Stimulated activated naive CD4-positive, alpha-beta T cell (primary cell): ENCODE measurements around the gene C5orf15.
"Not testable (repeated sequence)": the region's sequence is repeated elsewhere in the genome, so short reads cannot be mapped to it uniquely, and the experiment has no call there.

Source experiments
- DNase-seq, 6 experiments: peaks; one replicate each; lab custom pipeline; 2025; lab: John Stamatoyannopoulos, UW

Gene C5orf15

GRCh38 chr5:133962801-133963476 lies 5.5 kb downstream of the C5orf15 start:
- no peak for DNase-seq

GRCh38 chr5:133962131-133962530 lies 6.3 kb downstream of the C5orf15 start:
- no peak for DNase-seq

GRCh38 chr5:133959643-133960042 lies 8.8 kb downstream of the C5orf15 start:
- no peak for DNase-seq

GRCh38 chr5:133957591-133957990 lies 10.8 kb downstream of the C5orf15 start:
- DNase-seq = no peak

- no peak for DNase-seq
Measured at GRCh38 chr5:133957080-133957479, 11.3 kb downstream of the C5orf15 start.

- not testable (repeated sequence) for DNase-seq
Measured at GRCh38 chr5:133956196-133956595, 12.2 kb downstream of the C5orf15 start.

GRCh38 chr5:133953568-133954145 lies 14.8 kb downstream of the C5orf15 start:
- no peak for DNase-seq

- DNase-seq = no peak
Measured at GRCh38 chr5:133952729-133953567, 15.5 kb downstream of the C5orf15 start.

GRCh38 chr5:133950821-133951612 lies 17.4 kb downstream of the C5orf15 start:
- no peak for DNase-seq

GRCh38 chr5:133948721-133949120 lies 19.7 kb downstream of the C5orf15 start:
- DNase-seq = no peak

- DNase-seq = no peak
Measured at GRCh38 chr5:133947431-133947841, 21.0 kb downstream of the C5orf15 start.

GRCh38 chr5:133945568-133945967 lies 22.9 kb downstream of the C5orf15 start:
- no peak for DNase-seq

- DNase-seq = peak in 1 of 6 experiments; percentile 14
Measured at GRCh38 chr5:133944263-133945185, 23.9 kb downstream of the C5orf15 start.

- no peak for DNase-seq
Measured at GRCh38 chr5:133943475-133943817, 25.0 kb downstream of the C5orf15 start.

- no peak for DNase-seq
Measured at GRCh38 chr5:133942614-133943474, 25.6 kb downstream of the C5orf15 start.

- DNase-seq = no peak
Measured at GRCh38 chr5:133941456-133942196, 26.8 kb downstream of the C5orf15 start.

- no peak for DNase-seq
Measured at GRCh38 chr5:133939668-133940067, 28.8 kb downstream of the C5orf15 start.

GRCh38 chr5:133938929-133939328 lies 29.5 kb downstream of the C5orf15 start:
- no peak for DNase-seq

GRCh38 chr5:133938039-133938821 lies 30.2 kb downstream of the C5orf15 start:
- no peak for DNase-seq
